NCI-H187 (cell line): Measurements from ENCODE around the gene TEX101.
"Not testable (repeated sequence)": the region's sequence is repeated elsewhere in the genome, so short reads cannot be mapped to it uniquely, and the experiment has no call there.

Experiments used
- DNase-seq, 2 experiments: peaks; one replicate each; lab custom pipeline; 2025; lab: John Stamatoyannopoulos, UW

The TEX101 gene, protein sequence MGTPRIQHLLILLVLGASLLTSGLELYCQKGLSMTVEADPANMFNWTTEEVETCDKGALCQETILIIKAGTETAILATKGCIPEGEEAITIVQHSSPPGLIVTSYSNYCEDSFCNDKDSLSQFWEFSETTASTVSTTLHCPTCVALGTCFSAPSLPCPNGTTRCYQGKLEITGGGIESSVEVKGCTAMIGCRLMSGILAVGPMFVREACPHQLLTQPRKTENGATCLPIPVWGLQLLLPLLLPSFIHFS

DNA sequence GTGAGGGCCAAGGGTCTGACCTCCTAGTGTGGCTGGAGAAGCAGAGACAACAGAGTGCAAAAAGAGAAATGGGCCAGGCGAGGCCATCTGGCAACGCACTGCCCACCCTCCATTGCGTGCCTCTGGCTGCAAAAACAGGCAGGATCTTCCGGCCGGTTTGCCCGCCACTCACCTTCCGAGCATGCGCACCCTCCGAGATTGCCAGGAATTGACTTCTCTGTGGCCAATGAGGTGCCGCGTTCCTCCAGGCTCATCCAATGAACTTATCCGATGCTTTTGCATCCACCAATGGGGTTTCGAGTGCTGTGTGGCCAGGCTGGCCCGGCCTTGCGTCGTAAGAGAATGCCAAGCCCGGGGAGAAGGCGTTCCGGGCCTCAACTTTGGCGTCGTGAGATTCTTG lies at the start of gene TEX101:
TSS of gene TEX101 (plus strand) at position 337 of the 400 bp plus-strand sequence. CDS start 1,030 bp downstream, outside the sequence.
- no peak for DNase-seq

DNA sequence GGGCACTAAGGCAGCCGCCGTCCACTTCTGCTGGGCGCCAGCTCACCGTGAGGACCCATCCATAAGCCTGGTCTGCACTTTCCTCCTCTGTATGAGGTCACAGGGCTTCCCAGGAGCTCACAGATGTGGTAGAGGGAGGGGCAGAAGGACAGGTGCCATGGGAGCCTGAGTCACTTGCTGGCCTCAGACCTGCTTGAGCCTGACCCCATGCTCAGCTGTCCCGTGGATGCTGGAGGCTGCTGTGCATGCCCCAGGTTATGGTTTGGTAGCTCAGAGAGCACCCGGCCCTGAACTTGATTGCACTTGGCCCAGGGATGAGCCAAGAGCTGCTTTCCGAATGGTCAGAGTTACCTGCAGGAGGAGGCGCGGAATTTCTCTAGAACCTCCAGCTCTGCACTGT lies 49.0 kb upstream of the TEX101 start:
- DNase-seq: not testable (repeated sequence)

DNA sequence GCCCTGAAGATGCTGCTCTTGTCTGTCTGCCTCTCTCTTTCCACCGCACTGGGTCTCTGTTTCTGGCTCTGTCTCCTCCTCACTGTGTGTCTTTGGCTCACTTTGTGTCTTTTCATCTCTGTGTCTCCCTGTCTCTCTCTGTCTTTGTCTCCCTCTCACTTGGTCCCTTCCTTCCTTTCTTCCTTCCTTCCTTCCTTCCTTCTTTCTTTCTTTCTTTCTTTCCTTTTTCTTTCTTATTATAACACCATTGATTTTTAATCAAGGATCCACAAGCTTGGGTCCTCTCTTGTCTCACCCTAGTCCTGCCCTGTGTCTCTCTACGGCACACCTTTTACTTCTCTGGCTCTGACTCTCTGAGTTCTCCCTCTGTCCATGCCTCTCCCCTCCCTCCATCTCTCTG lies 46.9 kb upstream of the TEX101 start:
- no peak for DNase-seq

DNA sequence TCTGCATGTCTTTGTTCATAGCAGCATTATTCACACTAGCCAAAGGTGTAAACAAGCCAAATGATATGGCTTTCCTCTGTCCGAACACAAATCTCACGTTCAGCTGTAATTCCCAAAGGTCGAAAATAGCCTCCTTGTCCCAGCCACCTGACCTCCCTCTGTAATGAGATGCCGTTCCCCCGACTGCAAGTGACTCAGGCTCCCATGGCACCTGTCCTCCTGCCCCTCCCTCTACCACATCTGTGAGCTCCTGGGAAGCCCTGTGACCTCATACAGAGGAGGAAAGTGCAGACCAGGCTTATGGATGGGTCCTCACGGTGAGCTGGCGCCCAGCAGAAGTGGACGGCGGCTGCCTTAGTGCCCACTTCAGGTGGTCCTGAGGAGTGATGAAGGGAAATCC lies 45.8 kb upstream of the TEX101 start:
- DNase-seq: not testable (repeated sequence)

DNA sequence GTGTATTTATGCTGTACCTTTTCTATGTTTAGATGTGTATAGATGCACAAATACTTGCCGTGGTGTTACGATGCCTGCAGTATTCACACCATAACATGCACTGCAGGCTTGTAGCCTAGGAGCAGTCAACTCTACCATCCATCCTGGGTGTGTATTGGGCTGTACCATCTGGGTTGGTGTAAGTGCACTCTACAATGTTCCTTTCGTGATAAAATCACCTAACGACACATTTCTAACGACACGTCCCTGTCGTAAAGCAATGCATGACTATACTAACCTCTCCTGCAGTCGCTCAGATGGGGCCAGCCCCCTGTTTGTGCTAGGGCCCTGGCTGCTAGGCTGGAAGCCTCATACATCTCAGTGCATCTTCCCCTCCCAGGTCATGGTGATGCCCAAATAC lies 42.8 kb upstream of the TEX101 start:
- DNase-seq: no peak

DNA sequence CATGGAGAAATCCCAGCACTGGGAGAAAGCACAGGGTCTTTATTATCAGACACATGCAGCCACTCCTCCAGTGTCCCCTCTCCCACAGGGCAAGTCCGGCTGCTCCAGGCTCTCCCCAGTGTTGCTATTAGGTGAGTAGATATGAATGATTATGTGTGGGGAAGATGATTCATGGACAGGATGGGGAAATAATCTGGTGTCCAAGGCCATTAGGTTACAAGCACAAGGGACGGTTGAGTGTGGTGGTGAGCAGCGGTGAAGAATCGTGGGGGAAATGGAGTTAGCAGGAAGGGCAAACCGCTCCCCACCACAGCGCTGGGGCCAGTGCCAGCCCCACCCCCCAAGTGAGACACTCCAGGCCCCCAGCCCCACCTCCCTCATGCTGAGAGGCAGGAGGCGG lies 42.2 kb upstream of the TEX101 start:
- DNase-seq: no peak

DNA sequence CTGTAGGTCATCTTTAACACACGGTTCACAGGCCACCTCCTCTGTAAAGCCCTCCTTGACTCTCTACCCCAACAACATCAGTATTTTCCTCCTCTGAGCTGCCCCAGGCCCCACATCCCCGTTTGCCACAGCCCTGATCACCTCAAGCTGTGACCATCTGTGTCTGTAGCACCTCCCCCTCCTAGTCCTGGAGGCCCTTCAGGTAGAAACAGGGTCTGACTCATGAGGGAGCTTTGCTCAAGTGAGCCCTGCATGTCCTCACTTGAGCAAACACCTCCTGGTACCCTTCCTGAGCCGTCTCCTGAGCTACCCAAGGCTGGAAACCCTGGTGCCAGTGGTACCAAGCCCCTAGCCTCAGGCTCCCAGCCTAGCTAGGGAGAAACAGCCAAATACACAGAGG lies 37.1 kb upstream of the TEX101 start:
- not testable (repeated sequence) for DNase-seq

DNA sequence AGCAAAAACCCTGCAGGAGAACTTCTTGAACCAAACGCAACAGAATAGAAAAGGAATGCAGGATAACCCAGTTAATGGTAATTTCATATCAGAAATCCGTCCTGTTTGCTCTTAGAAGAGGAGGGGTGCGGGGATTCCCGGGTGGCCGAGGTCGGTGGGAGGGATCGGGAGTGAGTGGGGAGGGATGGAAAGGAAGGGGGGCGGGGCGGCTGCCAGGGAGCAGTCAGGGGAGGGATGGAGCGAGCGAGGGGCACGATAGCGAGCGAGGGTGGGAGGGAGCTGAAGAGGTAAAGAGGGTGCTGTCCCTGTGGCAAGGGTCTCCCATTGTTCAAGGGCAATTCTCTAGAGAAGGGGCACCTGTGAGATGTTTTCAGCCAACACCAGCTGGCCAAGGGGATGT lies 34.7 kb upstream of the TEX101 start:
- DNase-seq: no peak

DNA sequence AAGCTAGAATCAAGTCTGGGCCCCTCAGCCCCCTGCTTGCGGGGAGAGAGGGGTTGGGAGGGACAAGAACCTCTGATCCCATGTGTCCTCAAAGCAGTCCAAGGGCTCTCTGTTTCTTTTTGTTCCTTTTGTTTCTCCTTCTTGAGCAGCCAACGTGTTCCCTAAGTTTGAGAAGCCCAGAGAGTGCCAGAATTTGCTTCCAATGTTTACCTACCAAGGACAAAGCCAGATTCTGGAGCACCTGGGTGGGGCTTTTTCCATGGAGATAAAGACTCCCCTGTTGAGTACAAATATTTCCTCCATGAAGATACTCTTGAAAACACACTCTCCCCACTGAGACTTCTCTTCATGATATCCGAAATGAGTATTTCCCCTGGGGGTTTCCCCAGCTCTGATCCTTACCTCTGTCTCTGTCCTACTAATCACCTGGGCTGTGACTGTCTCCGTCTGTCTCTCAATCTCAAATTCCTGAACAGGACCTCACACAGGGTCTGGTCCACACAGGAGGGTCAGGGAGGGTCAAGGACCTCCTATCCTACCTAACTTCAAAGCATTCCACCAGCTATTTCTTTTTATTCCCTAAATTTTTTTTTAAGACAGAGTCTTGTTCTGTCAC lies 33.8 kb upstream of the TEX101 start:
- DNase-seq: no peak

DNA sequence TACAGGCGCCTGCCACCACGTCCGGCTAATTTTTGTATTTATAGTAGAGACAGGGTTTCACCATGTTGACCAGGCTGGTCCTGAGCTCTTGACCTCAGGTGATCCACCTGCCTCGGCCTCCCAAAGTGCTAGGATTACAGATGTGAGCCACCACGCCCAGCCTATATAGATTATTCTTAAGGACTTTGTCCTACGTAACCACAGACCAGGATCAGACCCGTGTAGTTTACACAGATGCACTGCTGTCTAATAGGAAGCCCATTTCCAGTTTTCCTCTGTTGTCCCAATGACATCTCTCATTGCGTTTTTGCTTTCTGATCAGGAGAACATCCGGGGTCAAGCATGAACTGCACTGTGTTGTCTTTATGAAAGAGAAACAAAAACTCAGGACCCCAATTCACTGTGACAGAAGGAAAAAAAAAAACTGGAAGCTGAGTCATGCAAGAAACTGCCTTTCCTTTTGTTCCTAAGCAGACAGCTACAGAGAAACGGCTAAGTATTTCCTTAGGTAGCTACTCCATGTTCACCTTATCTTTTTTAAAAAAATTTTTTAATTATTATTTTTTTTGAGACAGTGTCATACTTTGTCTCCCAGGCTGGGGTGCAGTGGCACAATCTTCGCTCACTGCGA lies 32.0 kb upstream of the TEX101 start:
- DNase-seq: not testable (repeated sequence)

DNA sequence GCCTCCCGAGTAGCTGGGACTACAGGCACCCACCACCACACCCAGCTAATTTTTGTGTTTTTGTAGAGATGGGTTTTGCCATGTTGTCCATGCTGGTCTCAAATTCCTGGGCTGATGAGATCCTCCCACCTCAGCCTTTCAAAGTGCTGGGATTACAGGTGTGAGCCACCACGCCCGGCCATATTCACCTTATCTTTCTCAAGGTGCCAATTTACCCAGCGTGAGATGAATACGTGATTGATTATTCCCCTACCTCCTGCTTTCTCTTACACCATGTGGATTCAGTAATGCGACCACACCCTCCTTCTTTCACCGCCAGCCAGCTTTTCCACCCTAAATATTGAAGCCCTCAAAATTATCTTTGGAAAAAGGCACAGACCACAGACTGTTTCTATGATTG lies 31.4 kb upstream of the TEX101 start:
- not testable (repeated sequence) for DNase-seq

DNA sequence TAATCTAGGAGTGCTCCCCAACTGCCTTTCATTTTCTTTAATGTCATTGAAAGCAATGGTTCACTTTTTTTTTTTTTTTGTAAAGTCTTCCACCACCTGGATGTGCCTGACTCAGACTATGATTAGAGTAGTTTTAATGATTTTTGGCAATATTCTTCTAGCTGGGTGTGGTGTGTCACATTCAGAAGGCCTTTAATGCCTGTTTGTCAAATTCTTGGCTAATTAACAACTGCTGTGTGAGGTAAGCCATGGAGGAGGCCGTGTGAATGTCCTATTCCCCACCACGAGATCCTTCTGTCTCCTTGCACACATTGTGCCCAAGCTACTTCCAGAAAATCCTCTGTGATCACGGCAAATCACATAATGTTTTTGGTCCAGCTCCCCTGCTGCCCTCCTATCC lies 30.9 kb upstream of the TEX101 start:
- DNase-seq: not testable (repeated sequence)

DNA sequence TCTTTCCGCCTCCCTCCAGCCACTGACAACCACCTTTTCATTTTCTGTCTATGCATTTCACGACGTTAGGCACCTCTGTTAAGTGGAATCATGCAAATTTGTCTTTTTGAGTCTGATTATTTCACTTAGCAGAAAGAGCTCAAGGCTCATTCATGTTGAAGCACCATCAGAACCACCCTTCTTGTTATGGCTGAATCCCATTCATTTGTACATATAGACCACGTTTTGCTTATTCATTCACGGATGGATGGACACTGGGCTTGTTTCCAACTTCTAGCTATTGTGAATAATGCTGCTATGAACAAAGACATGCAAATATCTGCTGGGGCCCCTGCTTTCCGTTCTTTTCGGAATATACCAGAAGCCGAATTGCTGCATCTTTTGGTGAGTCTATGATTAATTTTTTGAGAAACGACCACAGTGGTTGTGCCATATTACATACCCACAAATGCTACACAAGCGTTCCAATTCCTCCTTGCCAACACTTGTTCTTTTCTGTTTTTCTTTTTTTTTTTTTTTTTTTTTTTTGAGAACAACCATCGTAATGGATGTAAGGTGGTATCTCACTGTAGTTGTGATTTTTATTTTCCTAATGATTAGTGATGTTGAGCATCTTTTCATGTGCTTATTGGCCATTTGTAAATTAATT lies 23.7 kb upstream of the TEX101 start:
- DNase-seq: peak in 1 of 2 experiments; percentile 13

DNA sequence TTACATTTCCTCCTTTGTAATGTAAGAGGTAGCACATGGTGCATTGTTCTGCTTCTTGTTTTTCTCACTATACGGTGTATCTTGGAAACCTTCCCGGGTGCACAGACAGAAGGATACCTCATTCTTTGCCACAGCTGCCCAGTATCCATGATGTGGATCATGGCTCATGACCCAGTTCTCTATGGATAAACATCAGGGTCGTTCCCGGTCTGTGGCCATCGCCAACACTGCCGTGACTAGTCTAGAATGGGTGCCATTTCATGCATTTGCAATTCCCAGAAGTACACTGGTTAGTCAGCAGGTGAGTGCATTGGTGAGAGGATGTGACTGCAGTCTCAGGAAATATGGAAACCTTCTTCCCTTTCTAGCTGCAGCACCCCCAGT lies 23.1 kb upstream of the TEX101 start:
- DNase-seq: not testable (repeated sequence)

DNA sequence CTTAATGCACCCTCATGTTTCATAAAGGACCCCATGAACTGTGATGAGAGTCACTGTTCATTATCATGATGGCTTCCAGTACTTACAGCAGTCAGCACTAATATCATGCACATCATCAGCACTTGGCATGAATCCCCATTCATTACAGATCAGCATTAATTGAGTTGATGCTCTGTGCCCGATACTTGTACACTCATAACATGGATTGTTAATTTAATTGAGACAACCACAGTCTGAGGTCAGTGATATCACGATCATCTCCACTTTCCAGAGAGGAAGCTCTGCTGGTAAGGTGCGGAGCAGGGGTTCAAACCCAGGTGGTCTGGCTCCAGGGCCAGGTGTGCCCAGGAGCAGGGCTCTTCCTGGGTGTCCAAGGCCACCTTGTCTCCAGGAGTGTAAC lies 21.2 kb upstream of the TEX101 start:
- not testable (repeated sequence) for DNase-seq

DNA sequence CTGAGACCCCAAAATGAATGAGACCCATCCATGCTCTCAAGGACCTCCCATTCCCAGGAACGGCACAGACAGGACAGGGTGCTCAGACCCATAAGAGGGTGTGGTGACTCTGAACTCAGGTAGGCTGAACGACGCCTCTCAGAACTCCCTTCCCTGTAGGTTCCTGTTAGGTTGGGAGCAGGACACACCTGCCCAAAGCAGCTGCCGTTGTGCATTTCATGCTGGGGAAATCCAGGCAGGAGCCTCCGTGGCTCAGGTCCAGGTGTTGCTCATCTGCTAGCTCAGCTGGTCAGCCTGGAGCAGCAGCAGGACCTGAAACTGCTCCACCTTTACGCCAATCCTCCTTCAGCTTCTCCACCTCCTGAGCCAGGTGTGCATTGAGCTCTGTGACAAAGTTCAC lies 19.1 kb upstream of the TEX101 start:
- DNase-seq: no peak

DNA sequence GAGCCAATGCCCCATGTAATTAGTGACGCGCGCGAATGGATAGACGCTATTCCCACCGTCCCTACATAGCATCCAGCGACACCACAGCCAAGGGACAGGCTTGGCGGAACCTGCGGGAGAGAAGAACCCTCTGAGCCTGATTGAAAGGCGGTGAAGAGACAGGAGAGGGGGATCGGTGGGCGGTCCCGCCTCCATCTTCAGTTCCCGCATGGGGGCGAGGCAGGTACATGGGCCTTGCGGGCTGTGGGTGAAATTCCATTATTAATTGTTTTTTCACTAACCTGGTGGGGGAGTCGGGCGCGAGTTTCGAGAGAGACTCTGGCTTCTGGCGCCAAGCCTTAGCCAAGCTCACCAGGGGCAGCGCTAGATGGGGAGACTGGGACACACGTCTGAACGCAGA lies 8.4 kb upstream of the TEX101 start:
- no peak for DNase-seq

DNA sequence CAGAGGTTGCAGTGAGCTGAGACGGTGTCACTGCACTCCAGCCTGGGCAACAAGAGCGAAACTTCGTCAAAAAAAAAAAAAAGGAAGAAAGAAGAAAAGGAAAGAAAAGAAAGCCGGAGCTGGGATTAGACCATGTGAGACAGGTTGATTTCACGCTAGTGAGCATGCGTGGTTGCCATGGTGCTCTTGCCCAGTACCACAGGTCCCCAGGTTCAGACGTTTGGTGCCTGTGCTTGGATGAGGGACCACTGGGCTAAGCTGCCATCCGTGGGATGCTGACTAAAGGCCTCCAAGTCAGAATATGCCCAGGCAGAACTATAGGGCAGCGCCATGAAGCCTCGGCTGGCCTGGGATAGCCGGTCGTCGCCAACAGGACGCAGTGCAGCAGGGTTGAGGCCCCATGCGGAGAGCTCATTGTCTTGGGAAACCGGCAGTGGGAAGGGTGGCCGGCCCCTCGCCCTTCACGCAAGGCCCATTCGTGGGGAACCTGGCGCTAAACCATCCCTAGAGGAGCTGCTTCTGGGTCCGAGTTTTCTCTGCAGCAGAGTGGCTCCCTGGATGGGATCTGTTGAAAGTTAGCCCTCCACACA lies 7.2 kb upstream of the TEX101 start:
- no peak for DNase-seq

DNA sequence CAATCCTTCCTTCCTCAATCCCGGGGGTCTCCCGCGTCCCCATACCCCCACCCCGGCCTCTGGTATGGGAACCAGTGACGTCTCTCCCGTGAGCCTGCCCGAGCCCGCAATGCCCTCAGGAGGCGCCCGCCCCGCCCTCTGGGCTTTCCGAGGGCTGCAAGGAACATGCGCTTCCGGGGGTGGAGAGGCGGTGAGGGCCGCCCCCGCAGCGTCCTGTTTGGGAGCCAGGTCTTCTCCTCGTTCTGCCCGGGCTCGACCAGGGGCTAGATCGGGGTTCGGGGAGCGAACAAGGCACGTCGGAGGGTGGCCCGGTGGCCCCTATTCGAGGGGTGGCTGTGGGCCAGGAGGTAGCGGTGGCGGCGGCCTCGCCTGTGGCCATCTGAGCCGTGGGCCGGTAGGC lies 6.6 kb upstream of the TEX101 start:
- no peak for DNase-seq

DNA sequence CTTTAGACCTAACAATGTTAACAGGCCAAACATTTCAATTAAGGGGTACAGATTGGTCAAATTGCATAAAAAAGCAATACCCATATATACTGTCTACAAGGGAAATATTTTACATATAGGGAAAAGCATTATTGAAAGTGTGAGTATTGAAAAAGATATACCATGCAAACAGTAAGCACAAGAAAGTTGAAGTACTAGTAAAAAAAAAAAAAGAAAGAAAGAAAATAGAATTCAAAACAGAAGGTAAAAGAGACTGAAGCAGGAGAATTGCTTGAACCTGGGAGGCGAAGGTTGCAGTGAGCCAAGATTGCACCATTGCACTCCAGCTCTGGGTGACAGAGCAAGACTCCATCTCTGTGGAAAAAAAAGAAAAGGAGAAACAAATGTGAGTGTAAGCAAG lies 5.3 kb upstream of the TEX101 start:
- no peak for DNase-seq

DNA sequence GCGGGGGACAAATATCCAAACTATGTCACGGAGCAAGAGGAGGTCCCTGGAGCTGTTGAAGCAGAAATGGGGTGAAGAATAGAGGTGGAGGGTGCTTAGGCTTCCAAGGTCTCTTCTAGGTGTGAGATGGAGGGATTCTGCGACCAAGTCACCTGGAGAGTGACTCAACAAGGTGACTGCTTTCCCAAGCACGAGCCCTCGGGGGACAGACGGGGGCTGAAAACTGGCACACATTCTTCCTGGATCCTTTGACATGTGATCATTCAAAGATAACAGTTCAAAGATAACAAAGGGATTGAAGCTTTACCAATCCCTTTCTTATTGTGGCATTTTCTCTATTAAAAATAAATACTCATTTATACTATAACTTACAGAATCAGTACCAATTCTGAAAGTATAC lies 2.2 kb upstream of the TEX101 start:
- no peak for DNase-seq

DNA sequence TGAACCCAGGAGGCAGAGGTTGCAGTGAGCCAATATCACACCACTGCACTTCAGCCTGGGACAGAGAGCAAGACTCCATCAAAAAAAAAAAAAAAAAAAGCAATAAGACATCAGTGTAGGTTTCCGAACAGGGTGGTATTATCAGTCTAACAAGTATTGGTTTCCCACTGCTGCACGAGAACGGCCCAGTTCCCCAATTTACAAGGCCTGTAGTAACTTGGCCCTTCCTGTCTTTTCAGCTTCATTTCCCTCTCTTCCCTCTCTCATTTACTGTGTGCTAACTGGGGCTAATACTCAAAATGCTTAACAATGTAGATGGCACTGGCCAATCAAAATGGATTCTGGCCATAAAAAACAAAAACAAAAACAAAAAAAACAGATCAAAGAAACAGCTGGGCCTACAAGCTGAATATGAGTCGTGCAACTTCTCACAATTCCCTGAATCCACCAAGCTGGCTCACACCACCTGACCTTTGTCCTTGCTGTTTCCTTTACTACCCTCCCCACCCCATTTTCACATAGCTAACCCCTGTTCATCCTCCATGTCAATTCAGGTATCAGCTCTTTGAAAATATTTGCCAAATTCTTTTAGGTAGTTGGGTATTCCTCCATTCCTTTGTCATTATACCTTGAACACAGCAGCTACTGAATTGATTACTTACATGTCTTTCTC lies 2.4 kb downstream of the TEX101 start:
- no peak for DNase-seq
